ENCODE data around the gene HNRNPK.

Gene HNRNPK

DNA sequence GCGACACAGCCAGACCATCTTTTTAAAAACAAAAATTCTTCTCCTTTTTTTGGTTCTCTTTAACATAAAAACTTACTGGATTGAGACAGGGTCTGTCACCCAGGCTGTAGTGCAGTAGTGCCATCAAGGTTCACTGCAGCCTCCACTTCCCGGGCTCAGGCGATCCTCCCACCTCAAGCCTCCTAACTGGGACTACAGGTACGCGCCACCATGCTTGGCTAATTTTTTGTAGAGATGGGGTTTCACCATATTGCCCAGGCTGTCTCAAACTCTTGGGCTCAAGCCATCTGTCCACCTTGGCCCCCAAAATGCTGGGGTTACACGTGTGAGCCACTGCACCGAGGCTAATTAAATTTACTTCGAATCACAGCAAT, 13.8 kb downstream of the HNRNPK start:
- H2BK12ac ChIP-seq (ENCODE audit: low read length in 2 of 2) = no peak overlapping the region
- no peak overlapping the region for H2BK120ac ChIP-seq (ENCODE audit: low read depth, low read length)
- DNase-seq = no peak
- no peak overlapping the region for H3K4ac ChIP-seq (ENCODE audit: low read depth in 1 of 2, low read length in 2 of 2)
- H3K4me2 ChIP-seq (ENCODE audit: low read length, poor library complexity, severe bottlenecking) = no peak overlapping the region
- no peak overlapping the region for H2BK5ac ChIP-seq (ENCODE audit: low read depth, low read length, poor library complexity, severe bottlenecking)
- H3K27me3 ChIP-seq (ENCODE audit: control insufficient read depth in 1 of 2, insufficient read depth in 1 of 2, low read length in 2 of 2) = no peaks in the 10 kb centered on the region
- no peak overlapping the region for H3K23ac ChIP-seq (ENCODE audit: low read length in 2 of 2)
- H3K36me3 ChIP-seq (ENCODE audit: control insufficient read depth in 1 of 2, insufficient read depth in 2 of 2, low read depth in 1 of 2, low read length in 2 of 2) = peaks cover 5 to 52% of the 10 kb centered on the region in 2 experiments
- no peak overlapping the region for H3K27ac ChIP-seq (ENCODE audit: low read length, poor library complexity, severe bottlenecking)
- no peak overlapping the region for H3K18ac ChIP-seq (ENCODE audit: low read depth in 1 of 2, low read length in 2 of 2)
- H2BK15ac ChIP-seq (ENCODE audit: low read depth, poor library complexity, severe bottlenecking) = no peak overlapping the region
- 96% methylated on average over 8 of the region's 8 CpGs for WGBS
- no peak overlapping the region for H4K91ac ChIP-seq (ENCODE audit: low read length)
- no peaks in the 10 kb centered on the region for H3K4me1 ChIP-seq (ENCODE audit: control insufficient read depth, insufficient read depth, low read depth, low read length)
- H3K79me1 ChIP-seq (replicated peaks; ENCODE audit: low read length, poor library complexity, severe bottlenecking) = no peaks in the 10 kb centered on the region
- H2AK5ac ChIP-seq (ENCODE audit: low read length, severe bottlenecking) = no peak overlapping the region
- no peak overlapping the region for H2AFZ ChIP-seq (ENCODE audit: low read depth, low read length)
- no peaks in the 10 kb centered on the region for H3K9me3 ChIP-seq (ENCODE audit: control insufficient read depth, low read length)
- no peak overlapping the region for H3K14ac ChIP-seq (ENCODE audit: low read length in 2 of 2)
- H3K9ac ChIP-seq (ENCODE audit: low read length) = no peak overlapping the region
- H3K4me3 ChIP-seq (ENCODE audit: insufficient read depth in 1 of 2, low read depth in 1 of 2, low read length in 2 of 2) = no peak overlapping the region
- no peak overlapping the region for H4K8ac ChIP-seq (ENCODE audit: low read length)

DNA sequence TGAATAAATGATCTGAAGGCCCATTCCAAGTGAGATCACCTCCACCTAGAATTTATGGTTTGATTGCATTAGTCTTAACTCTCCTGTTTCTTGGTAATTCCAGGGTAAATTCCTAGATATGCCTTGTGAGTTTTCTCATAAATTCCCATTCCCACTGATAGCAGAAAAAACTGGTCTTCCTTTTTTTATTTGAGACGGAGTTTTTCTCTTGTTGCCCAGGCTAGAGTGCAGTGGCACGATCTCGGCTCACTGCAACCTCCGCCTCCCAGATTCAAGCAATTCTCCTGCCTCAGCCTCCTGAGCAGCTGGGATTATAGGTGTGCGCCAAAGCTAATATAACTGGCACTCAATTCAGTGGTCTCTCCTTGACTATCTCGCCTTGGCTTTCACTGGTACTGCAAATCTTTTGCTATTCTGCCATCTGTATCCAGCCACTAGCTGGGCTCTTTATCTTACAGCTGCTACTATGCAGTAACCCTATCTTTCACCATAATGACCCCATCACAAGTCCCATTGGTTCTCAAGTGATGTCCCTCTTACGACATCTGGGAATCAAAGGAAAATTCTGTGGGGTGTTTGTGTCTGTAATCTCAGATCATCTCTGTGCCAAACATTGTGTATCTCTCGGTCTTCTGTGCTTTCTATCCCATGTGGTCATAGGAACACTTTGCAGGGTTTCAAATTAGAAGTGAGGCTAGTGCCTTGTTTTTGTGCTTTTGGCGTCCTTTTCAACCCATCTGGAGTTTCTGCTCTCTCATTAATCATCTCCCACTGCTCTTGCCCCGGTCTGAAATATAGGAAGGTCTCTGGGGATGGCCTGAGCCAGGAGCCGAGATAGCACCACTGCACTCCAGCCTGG, 14.4 kb downstream of the HNRNPK start:
- Histone ChIP-seq H3K14ac (ENCODE audit: low read length in 2 of 2) (no peak overlapping the region), H3K27ac (ENCODE audit: low read length, poor library complexity, severe bottlenecking) (no peak overlapping the region), H4K8ac (ENCODE audit: low read length) (no peak overlapping the region), H3K4me3 (ENCODE audit: insufficient read depth in 1 of 2, low read depth in 1 of 2, low read length in 2 of 2) (no peak overlapping the region), H3K4me2 (ENCODE audit: low read length, poor library complexity, severe bottlenecking) (no peak overlapping the region), H2AFZ (ENCODE audit: low read depth, low read length) (no peak overlapping the region), H3K27me3 (ENCODE audit: control insufficient read depth in 1 of 2, insufficient read depth in 1 of 2, low read length in 2 of 2) (no peaks in the 10 kb centered on the region), H2AK5ac (ENCODE audit: low read length, severe bottlenecking) (no peak overlapping the region), H4K91ac (ENCODE audit: low read length) (no peak overlapping the region), H3K79me1 (replicated peaks; ENCODE audit: low read length, poor library complexity, severe bottlenecking) (no peaks in the 10 kb centered on the region), H2BK12ac (ENCODE audit: low read length in 2 of 2) (no peak overlapping the region), H3K9me3 (ENCODE audit: control insufficient read depth, low read length) (no peaks in the 10 kb centered on the region), H3K9ac (ENCODE audit: low read length) (peak overlapping the region; percentile 66), H3K18ac (ENCODE audit: low read depth in 1 of 2, low read length in 2 of 2) (no peak overlapping the region), H3K23ac (ENCODE audit: low read length in 2 of 2) (no peak overlapping the region), H2BK5ac (ENCODE audit: low read depth, low read length, poor library complexity, severe bottlenecking) (no peak overlapping the region), H3K36me3 (ENCODE audit: control insufficient read depth in 1 of 2, insufficient read depth in 2 of 2, low read depth in 1 of 2, low read length in 2 of 2) (peaks cover 5 to 46% of the 10 kb centered on the region in 2 experiments), H3K4me1 (ENCODE audit: control insufficient read depth, insufficient read depth, low read depth, low read length) (no peaks in the 10 kb centered on the region), H2BK15ac (ENCODE audit: low read depth, poor library complexity, severe bottlenecking) (no peak overlapping the region), H3K4ac (ENCODE audit: low read depth in 1 of 2, low read length in 2 of 2) (no peak overlapping the region), H2BK120ac (ENCODE audit: low read depth, low read length) (no peak overlapping the region)
- 83% methylated on average over 11 of the region's 11 CpGs for WGBS
- peak; percentile 36 for DNase-seq

DNA sequence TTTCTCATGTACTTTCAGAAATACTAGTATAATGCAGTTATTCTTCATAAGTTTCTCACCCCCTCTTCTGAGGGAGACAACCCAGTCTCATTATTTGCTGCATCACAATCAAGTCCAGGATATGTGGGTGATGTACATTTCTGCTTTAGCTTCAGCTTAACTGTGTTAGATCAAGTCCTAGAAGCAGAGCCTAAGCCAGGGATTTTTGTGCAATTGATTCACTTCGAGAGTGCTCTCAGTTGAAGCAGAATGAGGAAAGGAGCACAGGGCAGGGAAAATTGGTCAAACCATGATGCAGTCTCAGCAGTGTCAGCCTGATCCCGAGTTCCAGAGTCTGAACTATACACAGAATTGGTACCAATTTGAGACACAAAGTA, 15.1 kb downstream of the HNRNPK start:
- H3K14ac ChIP-seq (ENCODE audit: low read length in 2 of 2) = no peak overlapping the region
- H2BK12ac ChIP-seq (ENCODE audit: low read length in 2 of 2) = no peak overlapping the region
- H3K27ac ChIP-seq (ENCODE audit: low read length, poor library complexity, severe bottlenecking) = no peak overlapping the region
- H3K36me3 ChIP-seq (ENCODE audit: control insufficient read depth in 1 of 2, insufficient read depth in 2 of 2, low read depth in 1 of 2, low read length in 2 of 2) = peaks cover 5 to 39% of the 10 kb centered on the region in 2 experiments
- H3K79me1 ChIP-seq (replicated peaks; ENCODE audit: low read length, poor library complexity, severe bottlenecking) = no peaks in the 10 kb centered on the region
- no peaks in the 10 kb centered on the region for H3K27me3 ChIP-seq (ENCODE audit: control insufficient read depth in 1 of 2, insufficient read depth in 1 of 2, low read length in 2 of 2)
- no peaks in the 10 kb centered on the region for H3K4me1 ChIP-seq (ENCODE audit: control insufficient read depth, insufficient read depth, low read depth, low read length)
- no peak overlapping the region for H3K4me3 ChIP-seq (ENCODE audit: insufficient read depth in 1 of 2, low read depth in 1 of 2, low read length in 2 of 2)
- no peak overlapping the region for H2AK5ac ChIP-seq (ENCODE audit: low read length, severe bottlenecking)
- no peak overlapping the region for H2AFZ ChIP-seq (ENCODE audit: low read depth, low read length)
- peak; percentile 31 for DNase-seq
- no peak overlapping the region for H3K23ac ChIP-seq (ENCODE audit: low read length in 2 of 2)
- H3K9me3 ChIP-seq (ENCODE audit: control insufficient read depth, low read length) = no peaks in the 10 kb centered on the region
- 71% methylated on average over 1 of the region's 2 CpGs for WGBS
- H3K4me2 ChIP-seq (ENCODE audit: low read length, poor library complexity, severe bottlenecking) = no peak overlapping the region
- H3K9ac ChIP-seq (ENCODE audit: low read length) = peak overlapping the region; percentile 66
- H3K4ac ChIP-seq (ENCODE audit: low read depth in 1 of 2, low read length in 2 of 2) = no peak overlapping the region
- no peak overlapping the region for H4K91ac ChIP-seq (ENCODE audit: low read length)
- H2BK5ac ChIP-seq (ENCODE audit: low read depth, low read length, poor library complexity, severe bottlenecking) = no peak overlapping the region
- no peak overlapping the region for H3K18ac ChIP-seq (ENCODE audit: low read depth in 1 of 2, low read length in 2 of 2)
- no peak overlapping the region for H2BK15ac ChIP-seq (ENCODE audit: low read depth, poor library complexity, severe bottlenecking)
- H2BK120ac ChIP-seq (ENCODE audit: low read depth, low read length) = no peak overlapping the region
- H4K8ac ChIP-seq (ENCODE audit: low read length) = no peak overlapping the region

DNA sequence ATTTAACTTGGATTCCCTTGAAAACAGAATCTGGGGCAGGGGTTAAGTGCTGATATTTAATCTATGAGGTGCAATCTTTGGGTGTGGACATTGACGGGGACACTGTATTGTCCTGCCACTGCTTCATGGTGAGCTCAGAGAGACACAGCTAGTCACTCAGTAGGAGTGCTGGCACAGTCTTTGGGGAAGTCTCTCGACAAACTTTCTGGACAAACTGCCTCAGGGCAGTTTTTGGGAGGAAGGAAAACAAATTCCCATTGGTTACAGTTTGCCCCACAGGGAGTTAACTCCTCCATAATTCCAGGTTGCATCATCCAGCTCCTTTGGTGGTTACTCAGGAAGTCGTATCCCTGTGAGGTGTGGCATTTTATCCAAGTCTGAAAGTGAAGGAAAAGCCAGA, 17.9 kb downstream of the HNRNPK start:
- Histone ChIP-seq H2BK5ac (ENCODE audit: low read depth, low read length, poor library complexity, severe bottlenecking) (no peak overlapping the region), H3K4me2 (ENCODE audit: low read length, poor library complexity, severe bottlenecking) (no peak overlapping the region), H3K23ac (ENCODE audit: low read length in 2 of 2) (no peak overlapping the region), H3K27ac (ENCODE audit: low read length, poor library complexity, severe bottlenecking) (no peak overlapping the region), H3K9ac (ENCODE audit: low read length) (no peak overlapping the region), H3K9me3 (ENCODE audit: control insufficient read depth, low read length) (no peaks in the 10 kb centered on the region), H3K79me1 (replicated peaks; ENCODE audit: low read length, poor library complexity, severe bottlenecking) (no peaks in the 10 kb centered on the region), H3K4me3 (ENCODE audit: insufficient read depth in 1 of 2, low read depth in 1 of 2, low read length in 2 of 2) (no peak overlapping the region), H3K14ac (ENCODE audit: low read length in 2 of 2) (no peak overlapping the region), H3K18ac (ENCODE audit: low read depth in 1 of 2, low read length in 2 of 2) (no peak overlapping the region), H4K91ac (ENCODE audit: low read length) (no peak overlapping the region), H4K8ac (ENCODE audit: low read length) (no peak overlapping the region), H2AFZ (ENCODE audit: low read depth, low read length) (no peak overlapping the region), H3K4ac (ENCODE audit: low read depth in 1 of 2, low read length in 2 of 2) (no peak overlapping the region), H2BK120ac (ENCODE audit: low read depth, low read length) (no peak overlapping the region), H2AK5ac (ENCODE audit: low read length, severe bottlenecking) (no peak overlapping the region), H2BK15ac (ENCODE audit: low read depth, poor library complexity, severe bottlenecking) (no peak overlapping the region), H2BK12ac (ENCODE audit: low read length in 2 of 2) (no peak overlapping the region), H3K36me3 (ENCODE audit: control insufficient read depth in 1 of 2, insufficient read depth in 2 of 2, low read depth in 1 of 2, low read length in 2 of 2) (peaks cover 5 to 12% of the 10 kb centered on the region in 2 experiments), H3K4me1 (ENCODE audit: control insufficient read depth, insufficient read depth, low read depth, low read length) (peaks cover 3% of the 10 kb centered on the region), H3K27me3 (ENCODE audit: control insufficient read depth in 1 of 2, insufficient read depth in 1 of 2, low read length in 2 of 2) (no peaks in the 10 kb centered on the region)
- no peak for DNase-seq
- WGBS = 79% methylated on average over 3 of the region's 3 CpGs
